Measurements from ENCODE around the gene PCDH7.

DNA sequence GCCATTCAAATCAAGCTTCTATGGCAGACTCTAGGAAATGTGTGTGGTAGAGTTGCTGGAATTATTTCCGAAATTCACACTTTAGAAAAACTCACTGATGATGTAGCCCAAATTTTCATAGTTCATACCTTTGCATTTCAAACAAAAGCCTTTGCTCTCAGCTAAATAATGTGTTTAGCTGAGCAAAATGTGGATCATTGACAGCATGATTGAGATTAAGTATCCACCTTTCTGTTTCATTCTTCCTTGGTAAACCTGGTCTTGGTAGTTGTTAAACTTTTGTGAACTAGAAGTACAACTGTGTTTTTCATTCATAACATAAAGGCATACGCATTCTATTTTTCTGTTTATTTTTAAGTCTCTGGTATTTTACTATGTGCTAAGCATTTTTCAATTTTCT lies 7.2 kb downstream of the PCDH7 start:
- TF ChIP-seq, protein P1, sequence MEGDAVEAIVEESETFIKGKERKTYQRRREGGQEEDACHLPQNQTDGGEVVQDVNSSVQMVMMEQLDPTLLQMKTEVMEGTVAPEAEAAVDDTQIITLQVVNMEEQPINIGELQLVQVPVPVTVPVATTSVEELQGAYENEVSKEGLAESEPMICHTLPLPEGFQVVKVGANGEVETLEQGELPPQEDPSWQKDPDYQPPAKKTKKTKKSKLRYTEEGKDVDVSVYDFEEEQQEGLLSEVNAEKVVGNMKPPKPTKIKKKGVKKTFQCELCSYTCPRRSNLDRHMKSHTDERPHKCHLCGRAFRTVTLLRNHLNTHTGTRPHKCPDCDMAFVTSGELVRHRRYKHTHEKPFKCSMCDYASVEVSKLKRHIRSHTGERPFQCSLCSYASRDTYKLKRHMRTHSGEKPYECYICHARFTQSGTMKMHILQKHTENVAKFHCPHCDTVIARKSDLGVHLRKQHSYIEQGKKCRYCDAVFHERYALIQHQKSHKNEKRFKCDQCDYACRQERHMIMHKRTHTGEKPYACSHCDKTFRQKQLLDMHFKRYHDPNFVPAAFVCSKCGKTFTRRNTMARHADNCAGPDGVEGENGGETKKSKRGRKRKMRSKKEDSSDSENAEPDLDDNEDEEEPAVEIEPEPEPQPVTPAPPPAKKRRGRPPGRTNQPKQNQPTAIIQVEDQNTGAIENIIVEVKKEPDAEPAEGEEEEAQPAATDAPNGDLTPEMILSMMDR (conservative IDR thresholded peaks at IDR 0.05; ENCODE audit: low read depth, low read length): no peak
- no peak for TF ChIP-seq MAFK (IDR thresholded peaks at IDR 0.05; ENCODE audit: low read depth, low read length)
- no peak for TF ChIP-seq POLR2A (IDR thresholded peaks at IDR 0.05; ENCODE audit: low read depth, low read length)
- TF ChIP-seq SMC3 (IDR thresholded peaks at IDR 0.05; ENCODE audit: low read depth, low read length): no peak
- TF ChIP-seq, protein P2, sequence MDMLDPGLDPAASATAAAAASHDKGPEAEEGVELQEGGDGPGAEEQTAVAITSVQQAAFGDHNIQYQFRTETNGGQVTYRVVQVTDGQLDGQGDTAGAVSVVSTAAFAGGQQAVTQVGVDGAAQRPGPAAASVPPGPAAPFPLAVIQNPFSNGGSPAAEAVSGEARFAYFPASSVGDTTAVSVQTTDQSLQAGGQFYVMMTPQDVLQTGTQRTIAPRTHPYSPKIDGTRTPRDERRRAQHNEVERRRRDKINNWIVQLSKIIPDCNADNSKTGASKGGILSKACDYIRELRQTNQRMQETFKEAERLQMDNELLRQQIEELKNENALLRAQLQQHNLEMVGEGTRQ (IDR thresholded peaks at IDR 0.05; ENCODE audit: low read depth, low read length): no peak
- no peak for TF ChIP-seq RFX5 (IDR thresholded peaks at IDR 0.05; ENCODE audit: low read depth, low read length)
- TF ChIP-seq RAD21 (IDR thresholded peaks at IDR 0.05; ENCODE audit: low read length): no peak
- TF ChIP-seq RCOR1 (IDR thresholded peaks at IDR 0.05; ENCODE audit: insufficient replicate concordance, low read length): no peak
- no peak for TF ChIP-seq FOS (IDR thresholded peaks at IDR 0.05; ENCODE audit: low read depth, low read length)
- TF ChIP-seq NFE2L2 (IDR thresholded peaks at IDR 0.05; ENCODE audit: low read depth, low read length): no peak
- TF ChIP-seq CHD1 (IDR thresholded peaks at IDR 0.05; ENCODE audit: low read depth, low read length): no peak

All from IMR-90 (cell line).